SH-SY5Y (cell line): ENCODE measurements around the gene CRTC3.

Experiments
- GATA2 ChIP-seq: IDR thresholded peaks from 2 replicates; pipeline ENCODE4 v1.6.1; 2011; ENCODE audit warnings: mild to moderate bottlenecking, low read depth, low read length
- GATA3 ChIP-seq: IDR thresholded peaks from 2 replicates; pipeline ENCODE4 v1.6.1; 2011; ENCODE audit warnings: low read depth, mild to moderate bottlenecking, low read length, moderate library complexity

GRCh38 chr15:90501898-90502297 is 27.8 kb upstream of the CRTC3 start:
- no peak for TF ChIP-seq GATA2
- TF ChIP-seq GATA3: no peak
